Measurements from ENCODE around the gene ACTL7A. TPM values are rescaled to one million over a fixed set of nuclear protein-coding genes. Genes with fewer than 3 reads are reported as not detected.
"Not testable (repeated sequence)": the region's sequence is repeated elsewhere in the genome, so short reads cannot be mapped to it uniquely, and the experiment has no call there.

ACTL7A gene
- total and polyA plus RNA-seq, 2 of the 4 experiments (the other 2 are of a cell fraction) = not detected

- H3K9me1 ChIP-seq (ENCODE audit: insufficient read depth, low read length); H3K18ac ChIP-seq (ENCODE audit: low read depth, low read length); H3K4me1 ChIP-seq (ENCODE audit: control insufficient read depth, insufficient read depth, low read length); H3K27ac ChIP-seq (ENCODE audit: insufficient read depth, low read length); H3K4me3 ChIP-seq (ENCODE audit: insufficient read depth, low read depth, low read length); H3K14ac ChIP-seq (replicated peaks; ENCODE audit: low read depth, low read length); H3K23ac ChIP-seq (ENCODE audit: low read depth, low read length); H2AK5ac ChIP-seq (ENCODE audit: low read depth, low read length); H3K9me3 ChIP-seq (ENCODE audit: control insufficient read depth, insufficient read depth, low read length); H2AFZ ChIP-seq (replicated peaks; ENCODE audit: low read length, poor library complexity); BruUV-seq (replicated peaks); POLR2A ChIA-PET (ENCODE audit: unreplicated experiment); H3K56ac ChIP-seq (ENCODE audit: extremely low read depth, insufficient read depth, low read length); intact Hi-C loops (cut with micrococcal nuclease); ATAC-seq (ENCODE audit: low read depth); H2BK20ac ChIP-seq (ENCODE audit: low read depth, low read length); H2BK120ac ChIP-seq (ENCODE audit: low read depth, low read length); H2AK9ac ChIP-seq (replicated peaks; ENCODE audit: low read depth, low read length, poor library complexity); DNase-seq; H2BK15ac ChIP-seq (ENCODE audit: low read depth, low read length); H3K4ac ChIP-seq (ENCODE audit: low read depth, low read length); dilution Hi-C loops (cut with HindIII; ENCODE audit: low sequenced_read_pairs, unreplicated experiment); H3K27me3 ChIP-seq (ENCODE audit: control insufficient read depth, insufficient read depth, low read length); H4K5ac ChIP-seq (ENCODE audit: low read depth, low read length); H3K9ac ChIP-seq (ENCODE audit: low read depth, low read length); H2BK5ac ChIP-seq (ENCODE audit: low read depth, low read length, poor library complexity, severe bottlenecking); H3K79me1 ChIP-seq (ENCODE audit: low read depth in 1 of 2, low read length in 2 of 2); H4K20me1 ChIP-seq (ENCODE audit: insufficient read depth, low read length); H4K8ac ChIP-seq (ENCODE audit: low read depth in 2 of 2, low read length in 2 of 2); H4K91ac ChIP-seq (ENCODE audit: insufficient read depth, low read depth, low read length); H3K4me2 ChIP-seq (ENCODE audit: low read depth, low read length): not testable (repeated sequence)
- in situ Hi-C loops (cut with MboI; ENCODE audit: low sequenced_read_pairs) = loop anchor here (10.0 kb wide), 1 partner anchor 426 kb away; the partner anchor contains the start of gene EPB41L4B
- WGBS, 2 experiments (ENCODE audit: extremely low coverage in 2 of 2, insufficient read length in 1 of 2) = no CpG with 5 or more reads among the region's 8 CpGs
- CTCF ChIA-PET = interaction anchor here (0.6 to 1.1 kb wide), 3 partner anchors 15 to 1016 kb away, joined by 3 to 5 read pairs (median 3); no protein-coding TSS in a partner anchor
- H3K36me3 ChIP-seq (ENCODE audit: control insufficient read depth, insufficient read depth, low read length) = peaks cover 38% of the 10 kb centered on the region
Measured at GRCh38 chr9:108899023-108899695, 37.1 kb downstream of the ACTL7A start.

Measured in IMR-90 (cell line).